ENCODE measurements around the gene CNTNAP2. TPM values are rescaled to one million over a fixed set of nuclear protein-coding genes. Genes with fewer than 3 reads are reported as not detected.

Gene CNTNAP2
- total RNA-seq, 6 experiments from 2014 or later = 1.8 to 8.1 (median 3.9) TPM

- TF ChIP-seq CTCF (IDR thresholded peaks at IDR 0.05) = no peak
- TF ChIP-seq POLR2A (IDR thresholded peaks at IDR 0.05) = no peak
- Histone ChIP-seq H3K4me1 (no peaks in the 10 kb centered on the region), H3K4me3 (no peak overlapping the region), H3K27ac (no peak overlapping the region), H3K27me3 (no peaks in the 10 kb centered on the region), H3K9me3 (no peaks in the 10 kb centered on the region), H3K36me3 (no peaks in the 10 kb centered on the region)
- 19% methylated on average over 3 of the region's 3 CpGs for WGBS (ENCODE audit: insufficient coverage, low coverage, low lambda C conversion rate, missing lambda C conversion rate)
- intact Hi-C loops (cut with DNase I) = no loop called here
- ATAC-seq (no peak), DNase-seq (no peak)
These were observed 1518.7 kb downstream of the CNTNAP2 start for GRCh38 chr7:147635288-147635687.

DNA sequence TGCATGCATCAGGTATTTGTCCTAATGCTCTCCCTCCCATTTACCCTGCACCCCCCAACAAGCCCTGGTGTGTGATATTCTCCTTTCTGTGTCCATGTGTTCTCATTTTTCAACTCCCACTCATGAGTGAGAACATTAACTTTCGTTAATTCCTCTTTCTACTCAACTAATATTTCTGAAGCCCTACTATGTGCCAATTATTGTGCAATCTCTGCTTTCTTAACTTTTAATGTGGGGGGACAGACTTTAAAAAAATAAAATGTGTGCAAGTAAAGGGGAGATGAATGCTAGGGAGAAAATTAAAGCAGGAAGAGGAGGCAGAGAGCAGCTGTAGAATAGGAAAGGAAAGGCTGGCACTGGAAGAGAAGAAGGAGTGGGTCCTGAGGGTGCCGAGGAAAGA is 1520.0 kb downstream of the CNTNAP2 start:
- Histone ChIP-seq H3K36me3 (no peaks in the 10 kb centered on the region), H3K9me3 (no peaks in the 10 kb centered on the region), H3K27ac (no peak overlapping the region), H3K4me3 (no peak overlapping the region), H3K27me3 (no peaks in the 10 kb centered on the region), H3K4me1 (no peaks in the 10 kb centered on the region)
- ATAC-seq = no peak
- no peak for TF ChIP-seq CTCF (IDR thresholded peaks at IDR 0.05)
- TF ChIP-seq POLR2A (IDR thresholded peaks at IDR 0.05) = no peak
- intact Hi-C loops (cut with DNase I) = no loop called here
- 42% methylated on average over 2 of the region's 2 CpGs for WGBS (ENCODE audit: insufficient coverage, low coverage, low lambda C conversion rate, missing lambda C conversion rate)
- no peak for DNase-seq

DNA sequence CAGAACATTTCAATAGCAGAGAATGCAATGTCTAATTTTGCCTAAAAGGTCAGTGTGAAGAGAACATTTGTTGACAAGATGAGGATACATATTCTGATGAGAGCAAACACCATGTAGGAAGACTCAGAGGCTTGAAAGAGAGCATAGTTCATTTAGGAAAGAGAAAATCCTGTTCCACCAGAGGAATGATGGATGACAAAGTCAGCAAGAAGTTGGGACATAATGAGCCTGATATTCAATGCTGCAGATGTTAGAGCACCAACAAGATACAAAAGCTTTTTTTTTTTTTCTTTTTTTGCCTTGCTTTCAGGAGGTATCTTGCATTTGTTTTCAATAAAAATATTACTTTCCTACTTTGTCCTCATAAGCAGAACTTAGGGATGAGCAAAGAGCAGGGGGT is 1522.0 kb downstream of the CNTNAP2 start:
- Histone ChIP-seq H3K9me3 (no peaks in the 10 kb centered on the region), H3K27ac (no peak overlapping the region), H3K4me1 (no peaks in the 10 kb centered on the region), H3K4me3 (no peak overlapping the region), H3K36me3 (no peaks in the 10 kb centered on the region), H3K27me3 (no peaks in the 10 kb centered on the region)
- no peak for ATAC-seq
- intact Hi-C loops (cut with DNase I) = no loop called here
- TF ChIP-seq CTCF (IDR thresholded peaks at IDR 0.05) (no peak), POLR2A (IDR thresholded peaks at IDR 0.05) (no peak)
- DNase-seq = no peak

DNA sequence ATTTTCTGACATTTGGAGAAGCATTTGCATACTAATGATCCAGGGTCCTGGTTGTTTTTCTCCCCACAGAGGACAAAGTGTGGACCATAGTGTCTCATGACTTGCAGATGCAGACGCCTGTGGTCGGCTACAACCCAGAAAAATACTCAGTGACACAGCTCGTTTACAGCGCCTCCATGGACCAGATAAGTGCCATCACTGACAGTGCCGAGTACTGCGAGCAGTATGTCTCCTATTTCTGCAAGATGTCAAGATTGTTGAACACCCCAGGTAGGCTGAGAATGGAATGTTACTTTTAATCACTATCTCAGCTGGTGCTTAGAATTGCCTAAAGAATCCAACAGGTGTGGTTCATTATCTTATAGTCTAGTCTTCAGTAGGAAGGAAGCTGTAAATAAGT is 1522.4 kb downstream of the CNTNAP2 start:
- Histone ChIP-seq H3K36me3 (no peaks in the 10 kb centered on the region), H3K4me3 (no peak overlapping the region), H3K4me1 (no peaks in the 10 kb centered on the region), H3K9me3 (no peaks in the 10 kb centered on the region), H3K27me3 (no peaks in the 10 kb centered on the region), H3K27ac (no peak overlapping the region)
- ATAC-seq = no peak
- TF ChIP-seq CTCF (IDR thresholded peaks at IDR 0.05) (no peak), POLR2A (IDR thresholded peaks at IDR 0.05) (no peak)
- DNase-seq = no peak
- WGBS (ENCODE audit: insufficient coverage, low coverage, low lambda C conversion rate, missing lambda C conversion rate) = 60% methylated on average over 6 of the region's 6 CpGs
- intact Hi-C loops (cut with DNase I) = no loop called here

DNA sequence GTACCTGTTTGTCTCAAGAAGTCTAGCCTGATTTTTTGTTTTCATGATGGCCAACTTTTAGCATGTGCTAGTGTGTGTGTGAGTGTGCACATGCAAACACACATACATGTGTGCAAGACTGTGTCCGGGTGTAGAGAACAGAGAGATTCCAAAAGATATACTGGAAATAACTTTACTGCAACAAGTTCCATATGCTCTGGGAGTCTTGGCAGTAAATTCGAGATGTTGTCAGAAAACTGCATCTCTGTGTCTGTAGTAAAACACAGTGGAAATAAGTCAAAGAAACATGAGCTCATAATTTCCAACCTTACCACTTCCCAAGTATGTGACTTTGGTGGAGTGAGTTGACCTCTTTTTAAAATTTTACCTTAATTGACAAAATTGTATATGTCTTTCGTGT is 1523.2 kb downstream of the CNTNAP2 start:
- Histone ChIP-seq H3K27me3 (no peaks in the 10 kb centered on the region), H3K36me3 (no peaks in the 10 kb centered on the region), H3K4me3 (no peak overlapping the region), H3K4me1 (no peaks in the 10 kb centered on the region), H3K9me3 (no peaks in the 10 kb centered on the region), H3K27ac (no peak overlapping the region)
- TF ChIP-seq CTCF (IDR thresholded peaks at IDR 0.05) (no peak), POLR2A (IDR thresholded peaks at IDR 0.05) (no peak)
- DNase-seq (no peak), ATAC-seq (no peak)
- WGBS (ENCODE audit: insufficient coverage, low coverage, low lambda C conversion rate, missing lambda C conversion rate) = 29% methylated on average over 3 of the region's 3 CpGs
- intact Hi-C loops (cut with DNase I) = no loop called here
